Activated naive CD8-positive, alpha-beta T cell treated with anti-CD3 and anti-CD28 coated beads, Interleukin-2, amount 50 U/mL, for 16 hours (primary cell): ENCODE measurements around the gene CDC123.

Experiments used
- DNase-seq: peaks from one replicate; pipeline ENCODE4 v3.0.0-alpha.2; 2020; ENCODE audit warnings: low read depth, low spot score

The CDC123 gene

GRCh38 chr10:12299222-12299965 lies 103.4 kb downstream of the CDC123 start:
- no peak for DNase-seq
